ENCODE data around the gene SH3PXD2B.
"Not testable (repeated sequence)": the region's sequence is repeated elsewhere in the genome, so short reads cannot be mapped to it uniquely, and the experiment has no call there.

The SH3PXD2B gene

DNA sequence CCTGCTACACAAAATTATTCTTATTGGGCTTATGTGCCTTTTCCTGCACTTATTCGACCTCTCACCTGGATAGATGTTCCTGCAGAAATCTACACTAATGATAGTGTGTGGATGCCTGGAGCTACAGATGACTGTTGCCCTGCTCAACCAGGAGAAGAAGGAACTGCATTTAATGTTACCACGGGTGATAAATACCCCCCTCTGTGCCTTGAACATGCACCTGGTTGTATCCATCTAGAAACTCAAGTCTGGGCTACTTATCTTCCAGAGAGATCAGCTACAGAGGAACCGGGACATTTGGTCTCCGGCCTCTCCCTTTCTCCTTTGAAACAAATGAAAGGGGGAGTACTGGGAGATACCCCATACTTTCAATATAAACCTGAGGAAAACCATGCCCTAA is 54.5 kb downstream of the SH3PXD2B start:
- no peak for DNase-seq (ENCODE audit: low read depth)

DNA sequence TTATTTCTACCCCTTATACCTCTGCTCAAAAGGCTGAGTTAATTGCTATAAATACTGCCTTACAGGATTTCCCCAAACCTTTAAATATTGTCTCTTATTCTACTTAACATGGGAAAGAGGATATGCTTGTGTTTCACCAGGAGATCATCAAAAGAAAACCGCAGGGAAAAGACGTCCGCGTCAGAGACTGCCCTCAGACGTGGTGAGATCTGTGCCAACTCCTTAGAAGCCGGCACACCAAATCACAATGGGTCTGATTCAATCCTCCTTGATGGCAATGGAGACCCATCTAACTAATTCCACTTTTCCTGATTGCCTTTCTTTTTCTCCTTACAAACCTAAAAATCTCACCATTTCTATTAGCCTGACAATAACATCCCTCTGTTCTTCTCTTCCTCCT is 55.0 kb downstream of the SH3PXD2B start:
- DNase-seq (ENCODE audit: low read depth), result no peak

DNA sequence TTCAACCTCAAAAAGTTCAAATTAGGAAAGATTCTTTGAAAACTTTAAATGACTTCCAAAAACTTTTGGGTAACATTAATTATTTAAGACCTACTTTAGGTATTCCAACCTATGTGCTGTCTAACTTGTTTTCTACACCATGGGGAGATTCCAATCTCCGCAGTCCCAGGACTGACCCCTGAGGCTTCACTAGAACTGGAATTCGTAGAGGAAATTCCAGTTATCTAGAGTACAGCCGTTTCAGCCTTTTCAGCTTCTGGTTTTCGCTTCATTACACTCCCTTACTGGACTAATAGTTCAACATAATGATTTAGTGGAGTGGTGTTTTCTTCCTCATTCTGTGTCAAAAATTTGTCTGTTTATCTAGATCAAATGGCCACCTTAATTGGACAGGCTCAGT is 55.7 kb downstream of the SH3PXD2B start:
- not testable (repeated sequence) for DNase-seq (ENCODE audit: low read depth)

DNA sequence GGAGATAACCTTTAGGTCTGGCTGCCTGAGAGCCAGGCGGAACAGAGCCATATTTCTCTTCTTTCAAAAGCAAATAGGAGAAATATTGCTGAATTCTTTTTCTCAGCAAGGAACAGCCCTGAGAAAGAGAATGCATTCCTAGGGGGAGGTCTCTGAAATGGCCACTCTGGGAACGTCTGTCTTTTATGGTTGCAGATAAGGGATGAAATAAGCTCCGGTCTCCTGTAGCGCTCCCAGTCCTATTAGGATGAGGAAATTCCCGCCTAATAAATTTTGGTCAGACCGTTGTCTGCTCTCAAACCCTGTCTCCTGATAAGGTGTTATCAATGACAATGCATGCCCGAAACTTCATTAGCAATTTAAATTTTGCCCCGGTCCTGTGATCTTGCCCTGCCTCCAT is 57.3 kb downstream of the SH3PXD2B start:
- not testable (repeated sequence) for DNase-seq (ENCODE audit: low read depth)

DNA sequence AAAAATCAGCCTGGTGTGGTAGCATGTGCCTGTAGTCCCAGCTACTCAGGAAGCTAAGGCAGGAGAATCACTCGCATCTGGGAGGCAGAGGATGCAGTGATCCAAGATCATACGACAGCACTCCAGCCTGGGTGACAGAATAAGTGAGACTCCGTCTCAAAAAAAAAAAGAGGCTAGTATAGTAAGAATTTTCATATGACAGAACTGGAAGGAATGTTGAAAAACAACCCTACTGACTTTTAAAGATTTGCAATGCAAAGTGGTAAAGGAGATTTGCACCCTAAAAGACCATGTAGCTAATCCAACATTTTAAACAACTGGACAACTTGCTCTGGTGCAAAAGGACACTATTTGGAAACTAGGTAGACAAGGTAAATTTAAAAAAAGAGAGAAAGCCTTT is 58.1 kb downstream of the SH3PXD2B start:
- no peak for DNase-seq (ENCODE audit: low read depth)

DNA sequence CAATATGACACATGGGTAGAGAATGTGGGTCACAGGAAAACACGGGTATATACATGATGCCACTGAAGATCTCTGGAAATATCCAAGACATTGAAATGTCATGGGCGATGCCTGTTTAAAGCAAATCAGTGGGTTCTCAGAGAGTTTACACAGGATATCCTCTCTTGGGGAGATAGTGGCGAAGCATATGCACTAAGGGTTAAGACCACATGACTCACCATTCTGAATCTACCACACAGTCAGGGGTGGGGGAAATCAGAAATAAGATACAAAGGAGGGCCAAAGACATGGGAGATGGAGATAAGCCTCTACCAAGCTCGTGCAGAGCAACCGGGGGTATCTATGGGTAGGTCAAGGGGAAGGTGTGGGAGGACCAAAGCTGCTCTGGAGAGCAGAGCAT is 58.8 kb downstream of the SH3PXD2B start:
- DNase-seq (ENCODE audit: low read depth), result no peak

DNA sequence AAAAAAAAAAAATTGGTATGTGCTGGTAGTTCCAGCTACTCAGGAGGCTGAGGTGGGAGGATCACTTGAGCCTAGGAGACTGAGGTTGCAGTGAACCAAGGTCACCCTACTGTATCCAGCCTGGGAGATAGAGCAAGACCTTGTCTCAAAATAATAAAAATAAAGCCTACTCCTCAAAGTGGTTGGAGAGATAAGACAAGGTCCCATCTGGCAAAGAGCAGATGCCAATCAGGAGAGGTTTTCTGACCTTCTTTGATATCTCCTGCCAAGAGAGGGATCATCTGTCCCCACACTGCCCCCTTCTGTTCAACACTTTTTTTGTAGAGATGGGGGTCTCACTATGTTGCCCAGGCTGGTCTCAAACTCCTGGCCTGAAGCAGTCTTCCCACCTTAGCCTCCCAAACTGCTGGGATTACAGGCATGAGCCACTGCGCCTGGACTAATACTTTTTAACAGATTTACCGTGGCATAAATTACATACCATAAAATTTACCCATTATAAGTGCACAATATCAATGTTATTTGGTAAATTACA is 64.7 kb downstream of the SH3PXD2B start:
- DNase-seq (ENCODE audit: low read depth), result no peak

DNA sequence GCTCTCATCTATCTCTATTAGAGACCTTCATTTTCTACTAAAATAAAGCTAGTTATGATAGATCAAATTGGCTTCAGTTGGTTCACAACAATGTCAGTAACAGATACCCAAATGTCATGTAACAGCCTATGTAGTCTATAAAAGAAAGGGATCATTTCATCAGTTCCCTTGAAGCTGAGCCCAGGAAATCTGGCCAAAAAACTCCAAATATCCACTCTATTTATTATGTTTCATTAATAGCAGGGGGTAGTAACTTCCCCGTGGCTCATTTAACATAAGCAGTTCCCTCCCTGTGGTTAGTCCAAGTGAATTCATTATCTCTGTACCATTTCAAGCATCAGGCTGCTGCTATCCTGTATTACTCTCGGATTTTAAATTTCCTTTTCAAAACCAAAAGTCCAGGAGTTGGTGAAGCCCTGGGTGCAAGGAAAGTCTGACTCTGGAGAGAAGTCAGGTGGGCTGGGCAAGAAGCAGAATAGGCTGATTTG is 66.0 kb downstream of the SH3PXD2B start:
- DNase-seq (ENCODE audit: low read depth), result no peak

DNA sequence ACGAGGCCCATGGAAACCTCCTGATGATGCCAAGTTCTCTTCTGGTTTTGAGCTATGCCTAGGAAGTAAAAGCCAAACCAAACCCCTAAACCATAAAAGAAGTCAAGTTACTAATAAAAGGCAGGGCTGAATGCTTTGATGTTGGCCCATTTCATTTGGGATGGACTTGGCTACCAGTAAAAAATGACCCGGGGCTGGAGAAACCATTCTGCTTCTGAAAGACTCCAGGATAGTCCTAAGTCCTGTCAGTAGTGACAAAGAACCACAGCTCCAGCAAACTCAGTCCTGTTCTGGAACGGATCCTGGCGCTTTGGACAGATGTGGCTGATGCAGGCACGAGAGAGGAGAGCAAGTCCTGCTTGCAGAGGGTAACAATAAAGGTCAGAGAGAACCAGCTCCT is 68.6 kb downstream of the SH3PXD2B start:
- no peak for DNase-seq (ENCODE audit: low read depth)

DNA sequence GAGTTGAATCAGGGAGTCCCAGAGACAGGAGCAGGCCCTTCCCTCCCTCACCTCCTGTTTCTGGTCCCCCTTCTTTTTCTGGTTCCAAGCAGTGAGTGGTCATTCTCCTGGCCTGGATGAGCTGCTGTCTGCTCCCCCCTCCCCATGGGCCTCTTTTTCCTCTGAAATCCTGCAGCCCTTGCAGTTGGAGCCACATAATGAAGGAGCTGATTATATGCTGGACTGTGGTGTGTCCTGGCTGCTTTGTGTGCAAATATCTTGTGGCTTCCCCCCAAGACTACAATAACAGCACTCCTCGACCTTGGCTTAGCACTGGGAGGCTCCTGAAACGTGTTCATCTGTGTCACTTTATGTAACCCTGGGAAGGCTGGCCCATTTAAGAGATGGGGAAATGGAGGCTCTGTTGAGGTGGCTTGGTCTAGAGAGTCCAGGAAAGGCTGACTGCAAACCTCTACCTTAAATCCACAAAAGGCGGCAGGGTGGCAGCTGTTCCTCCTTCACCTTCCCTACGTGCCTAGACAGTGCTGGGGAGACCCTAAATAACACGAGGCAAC is 69.2 kb downstream of the SH3PXD2B start:
- no peak for DNase-seq (ENCODE audit: low read depth)

DNA sequence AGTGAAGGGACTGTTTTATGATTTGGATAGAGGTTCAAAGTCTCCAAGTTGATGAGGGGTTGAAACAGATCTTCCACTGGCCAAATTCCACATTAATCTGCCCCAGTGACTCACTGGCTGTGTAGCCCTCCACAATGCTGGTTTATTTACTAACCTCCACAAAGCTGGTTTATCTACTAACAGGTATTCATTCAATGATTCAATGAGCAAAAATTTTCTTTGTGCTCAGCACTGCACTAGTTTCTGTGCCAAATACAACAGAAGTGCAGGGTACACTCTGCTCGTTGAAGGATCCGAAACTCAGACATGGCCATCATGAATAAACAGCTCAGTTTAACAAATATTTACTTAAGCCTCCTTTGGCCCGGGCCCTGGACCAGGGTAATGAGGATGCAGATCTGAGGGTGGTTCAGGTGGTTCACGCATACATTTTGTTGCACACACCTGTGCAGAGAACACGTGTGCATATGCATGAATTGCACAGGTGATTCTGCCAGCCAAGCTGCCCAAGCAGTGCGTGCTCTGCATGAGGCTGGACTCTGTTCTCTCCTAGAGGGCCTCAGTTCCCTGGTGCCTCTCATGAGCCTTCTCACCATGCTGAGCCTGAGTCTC is 71.0 kb downstream of the SH3PXD2B start:
- DNase-seq (ENCODE audit: low read depth), result peak; percentile 67

DNA sequence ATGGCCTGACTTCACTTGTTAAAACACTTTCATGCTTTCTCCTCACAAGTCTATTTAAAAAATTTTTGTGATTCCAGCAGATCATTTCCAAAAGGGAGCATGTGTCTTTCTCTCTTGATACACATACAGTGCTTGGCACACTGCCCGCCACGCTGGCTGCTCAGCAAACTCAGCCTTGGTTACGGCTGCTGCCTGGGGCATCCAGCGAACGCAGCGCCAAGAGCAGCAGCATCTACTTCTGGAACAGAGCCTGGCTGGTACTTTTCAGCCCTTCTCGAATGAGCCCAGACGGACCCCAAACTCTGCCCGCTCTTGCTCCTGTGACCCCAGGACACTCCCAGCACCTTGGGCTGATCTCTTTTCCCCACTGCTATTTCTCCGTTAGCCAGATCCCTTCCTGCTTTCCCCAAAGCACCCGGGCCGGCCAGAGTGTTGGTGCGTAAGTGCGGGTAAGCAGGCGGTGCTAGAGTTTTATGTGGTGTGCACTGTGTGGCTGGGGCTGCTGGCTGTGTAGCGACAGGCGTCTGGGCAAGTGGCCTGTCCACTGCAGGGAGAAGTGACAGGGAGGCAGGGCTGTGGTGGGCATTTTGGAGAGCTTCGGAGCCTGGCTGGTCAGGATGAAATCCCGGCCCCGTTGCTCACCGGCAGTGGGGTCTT is 73.2 kb downstream of the SH3PXD2B start:
- no peak for DNase-seq (ENCODE audit: low read depth)

DNA sequence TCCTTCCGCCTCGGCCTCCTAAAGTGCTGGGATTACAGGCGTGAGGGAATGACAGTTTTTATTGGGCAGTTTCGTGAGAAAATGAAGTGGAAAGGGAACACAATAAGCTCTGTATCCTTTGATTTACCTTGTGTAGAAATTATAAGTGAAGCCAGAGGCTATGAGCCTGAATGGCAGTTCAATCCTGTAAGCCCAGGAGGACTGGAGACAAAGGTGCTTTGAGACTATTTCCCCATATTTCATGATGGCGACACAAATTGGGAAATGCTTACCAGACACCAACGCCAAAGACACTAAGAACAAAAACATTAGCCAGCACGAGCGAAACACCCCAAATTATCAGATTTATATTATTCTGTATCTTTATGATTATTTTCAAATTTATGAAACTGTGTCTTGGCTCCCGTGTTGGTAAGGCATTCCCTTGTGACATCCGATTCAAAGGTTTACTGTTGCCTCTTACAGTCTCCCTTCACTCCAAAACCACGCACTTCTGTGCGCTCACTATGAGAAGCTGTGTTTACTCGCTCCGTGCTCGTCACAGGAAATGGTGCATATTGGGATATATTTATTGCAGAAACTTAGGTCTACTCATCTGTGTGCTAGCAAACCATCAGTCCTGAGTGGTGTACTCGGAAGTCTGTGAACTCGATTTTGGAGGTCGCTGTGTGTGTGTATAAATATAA is 73.9 kb downstream of the SH3PXD2B start:
- no peak for DNase-seq (ENCODE audit: low read depth)

DNA sequence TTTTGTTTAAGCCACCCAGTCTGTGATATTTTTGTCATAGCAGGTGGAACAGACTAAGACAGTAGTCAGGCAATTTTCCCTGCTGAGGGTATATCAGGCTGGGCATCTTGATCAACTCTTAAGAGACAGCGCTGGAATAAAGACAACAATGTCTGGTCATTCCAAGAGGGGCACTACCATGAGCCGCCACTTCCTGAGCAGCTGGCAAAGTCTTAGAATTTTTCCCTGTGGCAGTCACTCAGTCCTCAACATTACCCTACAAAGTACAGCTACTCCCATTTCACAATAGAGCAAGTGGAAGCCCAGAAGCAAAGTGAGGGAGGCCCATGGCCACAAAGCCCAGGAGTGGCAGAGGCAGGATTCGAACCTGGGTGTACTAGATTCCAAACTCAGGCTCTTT is 74.8 kb downstream of the SH3PXD2B start:
- no peak for DNase-seq (ENCODE audit: low read depth)

DNA sequence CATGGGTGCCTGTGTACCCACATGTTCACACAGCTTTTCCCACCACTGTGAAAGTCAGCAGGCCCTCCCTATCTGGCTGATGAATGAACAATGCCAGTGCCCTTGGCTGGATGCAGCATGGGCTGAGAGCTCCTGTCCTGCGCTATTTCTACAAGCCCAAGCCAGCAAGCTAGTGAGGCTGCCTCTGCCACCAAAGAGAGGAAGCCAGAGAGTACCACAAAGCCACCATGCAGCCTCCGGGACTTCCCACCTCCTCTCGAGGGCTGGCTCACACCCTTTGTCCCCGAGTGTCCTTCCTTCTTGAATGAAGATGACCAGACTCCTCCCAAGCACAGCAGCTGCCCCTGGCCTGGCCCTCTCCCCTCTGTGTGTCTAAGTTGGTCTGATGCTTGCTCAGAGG is 76.5 kb downstream of the SH3PXD2B start:
- no peak for DNase-seq (ENCODE audit: low read depth)

DNA sequence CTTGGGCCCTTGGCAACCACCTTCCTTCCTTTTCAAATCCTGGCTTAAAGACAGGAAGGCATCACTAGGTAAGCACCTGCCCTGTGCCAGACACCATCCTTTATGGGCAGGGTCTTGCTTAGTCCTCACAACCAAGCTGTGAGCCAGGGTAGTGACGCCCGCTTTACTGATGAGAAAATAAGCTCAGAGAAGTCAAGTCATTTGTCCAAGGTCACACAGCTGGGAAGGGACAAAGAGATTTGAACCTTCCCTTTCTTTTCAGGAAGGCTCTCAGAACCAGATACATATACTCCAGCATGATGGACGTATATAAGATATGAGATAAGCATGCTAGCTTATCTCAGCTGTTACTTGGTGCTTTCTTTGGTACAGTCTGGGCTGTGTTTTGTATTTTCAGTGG is 76.9 kb downstream of the SH3PXD2B start:
- DNase-seq (ENCODE audit: low read depth), result no peak

DNA sequence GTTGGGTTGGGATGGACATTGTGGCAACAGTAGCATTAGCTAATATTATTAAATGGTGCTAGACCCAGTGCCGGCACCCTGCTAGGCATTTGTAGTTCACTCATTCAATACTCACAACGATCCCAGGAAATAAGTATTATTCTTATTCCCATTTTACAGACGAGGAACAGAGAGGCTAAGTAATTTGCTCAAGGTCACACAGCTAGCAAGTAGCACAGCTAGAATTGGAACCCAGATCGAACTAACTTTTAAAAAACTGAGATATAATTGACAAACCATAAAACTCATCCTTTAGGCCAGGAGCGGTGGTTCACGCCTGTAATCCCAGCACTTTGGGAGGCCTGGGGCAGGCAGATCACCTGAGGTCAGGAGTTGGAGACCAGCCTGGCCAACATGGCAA is 79.5 kb downstream of the SH3PXD2B start:
- DNase-seq (ENCODE audit: low read depth), result no peak

DNA sequence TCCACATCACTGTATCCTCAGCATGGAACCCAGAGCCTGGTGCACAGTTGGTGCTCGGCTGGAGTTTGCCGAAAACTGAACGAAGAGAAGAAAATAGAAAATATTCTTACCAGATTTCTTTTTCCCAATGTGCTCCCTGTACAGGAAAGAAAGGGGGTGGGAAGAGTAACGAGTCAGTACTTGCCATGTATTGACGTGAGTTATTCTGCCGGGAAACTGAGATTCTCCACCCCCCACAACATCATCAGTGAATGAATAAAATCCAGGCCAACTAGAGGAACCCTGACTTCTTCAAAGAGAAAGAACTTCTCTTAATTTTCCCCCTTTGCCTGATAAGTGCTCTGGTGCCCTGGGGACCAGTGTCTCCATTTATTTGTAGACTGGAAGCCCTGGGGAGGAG is 80.6 kb downstream of the SH3PXD2B start:
- no peak for DNase-seq (ENCODE audit: low read depth)

DNA sequence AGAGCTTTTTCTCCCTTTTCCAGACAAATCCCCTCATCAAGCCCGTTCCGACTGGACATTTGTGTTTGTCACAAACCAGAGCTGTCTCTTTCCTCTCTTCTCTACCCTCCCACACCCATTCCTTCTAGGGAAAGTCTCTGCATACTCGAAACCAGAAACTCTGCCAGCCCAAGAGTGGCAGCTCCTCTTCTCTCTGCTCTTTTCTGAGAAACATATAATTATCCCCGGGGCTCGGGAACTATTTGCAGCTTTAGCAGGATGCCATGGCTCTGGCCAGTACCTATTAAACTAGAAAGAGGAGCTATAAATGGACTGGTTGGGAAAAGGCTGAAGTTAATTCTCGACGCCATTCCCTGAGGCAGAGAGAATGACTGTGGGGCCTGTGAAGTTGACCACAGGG is 82.6 kb downstream of the SH3PXD2B start:
- DNase-seq (ENCODE audit: low read depth), result no peak

DNA sequence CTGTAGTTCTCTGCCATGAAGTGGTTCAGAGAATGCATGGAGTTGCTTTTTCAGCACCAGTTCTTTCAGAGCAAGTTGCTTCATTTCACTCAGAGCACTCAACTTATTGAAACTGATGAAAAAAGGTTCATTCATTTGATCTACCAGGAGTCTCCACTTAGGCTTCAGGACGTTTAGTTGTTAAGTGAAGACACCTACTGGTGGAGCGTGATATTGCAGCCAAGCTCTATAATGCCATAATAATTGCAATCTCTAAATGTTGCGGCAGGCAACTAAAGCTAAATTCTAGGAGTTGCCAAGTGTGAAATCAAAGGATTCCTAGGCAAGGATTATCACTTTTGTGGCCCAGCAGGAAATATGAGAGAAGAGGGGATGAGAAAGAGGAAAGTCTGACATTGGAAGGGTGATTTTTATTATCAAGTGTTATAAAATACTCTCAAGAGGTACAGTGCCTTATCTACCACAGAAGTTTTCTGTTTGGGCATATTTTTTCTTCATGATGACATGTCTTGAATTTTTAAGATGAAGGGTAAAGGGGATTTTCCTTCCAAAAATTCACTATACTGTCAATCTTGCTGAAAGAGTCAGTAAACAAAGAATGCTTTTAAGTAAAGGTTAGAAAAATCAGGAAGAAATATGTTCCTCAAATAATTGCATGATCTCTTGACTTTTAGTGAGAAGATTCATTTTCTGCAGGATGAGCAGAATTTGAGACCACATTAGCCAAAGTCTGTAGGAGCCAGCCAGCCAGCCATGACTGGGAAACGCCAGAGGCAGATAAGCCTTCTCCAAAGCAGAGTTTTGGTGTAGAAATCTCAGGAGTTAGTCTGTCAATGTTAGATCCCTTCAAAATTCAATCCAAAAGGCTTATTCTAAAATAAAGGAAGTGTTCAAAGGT is 83.4 kb downstream of the SH3PXD2B start:
- DNase-seq (ENCODE audit: low read depth), result peak; percentile 58

DNA sequence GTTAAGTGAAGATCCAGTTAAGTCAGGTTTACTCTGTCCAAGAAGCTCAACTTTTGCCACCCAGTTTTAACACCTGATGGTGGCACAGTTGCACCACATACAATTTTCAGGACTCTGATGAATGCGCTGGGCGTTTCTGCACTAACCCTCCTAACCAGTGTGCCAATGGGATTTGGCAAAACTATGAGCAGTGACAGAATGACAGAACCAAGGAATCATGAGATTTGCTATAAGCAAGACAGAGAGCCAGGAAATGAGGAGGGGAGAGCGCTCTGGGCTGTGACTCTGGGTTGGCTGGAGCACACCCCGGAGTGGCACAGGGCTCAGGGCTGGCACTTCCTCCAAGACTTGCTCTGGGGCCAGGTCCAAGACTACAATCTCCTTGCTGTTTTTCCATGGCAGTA is 84.1 kb downstream of the SH3PXD2B start:
- no peak for DNase-seq (ENCODE audit: low read depth)

DNA sequence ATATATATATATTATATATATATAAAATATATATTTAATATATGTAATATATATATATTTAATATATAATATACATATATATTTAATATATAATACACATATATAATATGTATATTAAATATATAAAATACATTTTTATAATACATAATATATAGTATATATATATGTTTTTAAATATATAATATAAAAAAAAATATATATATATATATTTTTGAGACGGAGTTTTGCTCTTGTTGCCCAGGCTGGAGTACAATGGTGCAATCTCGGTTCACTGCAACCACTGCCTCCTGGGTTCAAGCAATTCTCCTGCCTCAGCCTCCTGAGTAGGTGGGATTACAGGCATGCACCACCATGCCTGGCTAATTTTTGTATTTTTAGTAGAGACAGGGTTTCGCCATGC is 85.6 kb downstream of the SH3PXD2B start:
- not testable (repeated sequence) for DNase-seq (ENCODE audit: low read depth)

All from amniotic epithelial cell (primary cell).